SU-DHL-6 (cell line): Measurements from ENCODE around the gene NPIPB6.
"Not testable (repeated sequence)": the region's sequence is repeated elsewhere in the genome, so short reads cannot be mapped to it uniquely, and the experiment has no call there.

Source experiments
- EZH2phosphoT487 ChIP-seq: fragments of 200-600 bp; sonication (generic), shearing (Covaris generic); conservative IDR thresholded peaks from 2 replicates; pipeline ENCODE4 v1.6.1; 2018; ENCODE audit warnings: mild to moderate bottlenecking, antibody characterized with exemption, low read length, moderate library complexity, mixed read lengths
- TF ChIP-seq, protein P1 (sequence below): fragments of 200-600 bp; sonication (generic); IDR thresholded peaks from one replicate; pipeline ENCODE4 v1.5.1; 2017; ENCODE audit warnings: antibody characterized with exemption, mild to moderate bottlenecking, low read length, moderate library complexity; ENCODE audit not compliant: insufficient read depth, poor library complexity, severe bottlenecking

DNA sequence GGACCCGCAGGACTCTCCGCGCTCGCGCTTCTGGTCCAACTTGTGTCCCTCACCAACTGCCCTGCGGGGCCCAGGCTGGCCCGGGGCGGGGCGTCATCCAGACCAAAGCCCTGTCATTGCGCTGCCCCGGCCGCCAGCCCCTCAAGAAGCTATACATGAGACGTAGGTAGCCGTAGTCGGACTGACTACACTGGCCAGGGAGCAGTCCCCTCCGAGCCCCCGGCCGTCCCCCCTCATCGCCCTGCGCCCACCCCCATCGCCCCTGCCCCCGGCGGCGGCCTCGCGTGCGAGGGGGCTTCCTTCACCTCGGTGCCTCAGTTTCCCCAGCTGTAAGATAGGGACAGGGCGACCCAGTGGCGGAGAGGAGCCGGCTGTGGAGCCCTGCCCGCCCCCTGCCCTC, 4.6 kb upstream of the NPIPB6 start:
- TF ChIP-seq, protein P1, sequence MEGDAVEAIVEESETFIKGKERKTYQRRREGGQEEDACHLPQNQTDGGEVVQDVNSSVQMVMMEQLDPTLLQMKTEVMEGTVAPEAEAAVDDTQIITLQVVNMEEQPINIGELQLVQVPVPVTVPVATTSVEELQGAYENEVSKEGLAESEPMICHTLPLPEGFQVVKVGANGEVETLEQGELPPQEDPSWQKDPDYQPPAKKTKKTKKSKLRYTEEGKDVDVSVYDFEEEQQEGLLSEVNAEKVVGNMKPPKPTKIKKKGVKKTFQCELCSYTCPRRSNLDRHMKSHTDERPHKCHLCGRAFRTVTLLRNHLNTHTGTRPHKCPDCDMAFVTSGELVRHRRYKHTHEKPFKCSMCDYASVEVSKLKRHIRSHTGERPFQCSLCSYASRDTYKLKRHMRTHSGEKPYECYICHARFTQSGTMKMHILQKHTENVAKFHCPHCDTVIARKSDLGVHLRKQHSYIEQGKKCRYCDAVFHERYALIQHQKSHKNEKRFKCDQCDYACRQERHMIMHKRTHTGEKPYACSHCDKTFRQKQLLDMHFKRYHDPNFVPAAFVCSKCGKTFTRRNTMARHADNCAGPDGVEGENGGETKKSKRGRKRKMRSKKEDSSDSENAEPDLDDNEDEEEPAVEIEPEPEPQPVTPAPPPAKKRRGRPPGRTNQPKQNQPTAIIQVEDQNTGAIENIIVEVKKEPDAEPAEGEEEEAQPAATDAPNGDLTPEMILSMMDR, result not testable (repeated sequence)
- not testable (repeated sequence) for TF ChIP-seq EZH2phosphoT487
